NCI-H146 treated with DMSO at 0.1 percent for 48 hours (cell line): ENCODE results near the gene MAP3K20.
A peak's percentile ranks its signal among the peaks of the same experiment; 100 is the strongest.
"Not testable (repeated sequence)": the region's sequence is repeated elsewhere in the genome, so short reads cannot be mapped to it uniquely, and the experiment has no call there.

ENCODE experiments used
- DNase-seq: peaks from one replicate; lab custom pipeline; 2025; ENCODE audit not compliant: unreplicated experiment; lab: John Stamatoyannopoulos, UW

The MAP3K20 gene

DNA sequence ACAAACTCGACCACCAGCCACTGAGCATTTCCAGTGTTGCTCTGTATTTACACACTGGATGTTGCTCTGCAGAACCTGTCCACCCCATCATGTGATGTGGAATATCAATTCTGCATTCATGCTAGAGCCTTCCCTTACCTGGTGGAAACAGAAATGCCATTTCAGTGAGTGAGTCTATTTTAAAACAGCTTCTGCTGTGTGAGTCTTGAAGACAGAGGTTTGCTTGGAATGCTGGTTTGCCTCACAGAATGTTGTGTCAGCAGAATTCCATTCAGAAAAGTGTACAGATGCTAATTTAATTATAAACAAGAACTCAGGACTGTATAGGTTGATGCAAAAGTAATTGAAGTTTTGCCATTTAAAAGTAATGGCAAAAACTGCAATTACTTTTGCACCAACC is 118.3 kb downstream of the MAP3K20 start:
- no peak for DNase-seq

- DNase-seq: no peak
Observed at GRCh38 chr2:173195100-173195499, 119.5 kb downstream of the MAP3K20 start.

- no peak for DNase-seq
Observed at GRCh38 chr2:173196080-173196479, 120.4 kb downstream of the MAP3K20 start.

DNA sequence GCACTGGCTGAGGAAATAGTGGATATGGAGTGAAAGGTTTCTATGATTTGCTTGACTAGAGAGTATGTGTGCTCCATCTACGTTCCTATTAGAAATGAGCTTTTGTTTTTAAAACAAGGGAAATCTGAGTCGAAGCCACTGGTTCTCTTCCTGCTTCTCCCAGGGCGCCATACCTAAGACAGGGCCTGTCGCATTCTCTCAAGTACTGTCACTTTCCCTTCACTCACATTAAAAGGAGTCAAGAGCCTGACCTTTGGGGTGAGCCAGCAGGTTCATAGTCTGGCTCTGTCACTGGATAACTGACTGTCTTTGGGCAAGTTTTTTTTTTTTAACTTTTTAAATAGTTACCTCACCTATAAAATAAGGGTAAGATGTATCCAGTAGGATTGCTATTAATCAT is 121.0 kb downstream of the MAP3K20 start:
- no peak for DNase-seq

DNA sequence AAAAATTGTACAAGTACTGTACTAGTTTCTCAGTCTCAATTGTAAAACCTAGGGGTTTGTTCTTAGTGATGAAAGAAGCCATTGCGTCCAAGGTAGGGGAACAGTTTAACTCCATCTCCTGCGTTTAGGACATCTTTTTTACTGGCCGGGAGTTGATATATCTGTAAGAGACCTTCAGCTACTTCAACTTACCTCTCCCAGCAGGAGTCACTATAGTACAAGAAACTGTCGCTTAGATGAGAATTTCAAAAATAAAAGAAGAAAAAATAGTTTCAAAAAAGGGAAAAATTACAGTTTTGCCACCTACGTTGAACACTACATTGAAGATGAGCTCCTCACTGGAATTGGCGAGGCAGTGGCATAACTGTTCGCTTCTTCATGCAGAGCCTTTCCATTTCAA is 122.7 kb downstream of the MAP3K20 start:
- no peak for DNase-seq

DNA sequence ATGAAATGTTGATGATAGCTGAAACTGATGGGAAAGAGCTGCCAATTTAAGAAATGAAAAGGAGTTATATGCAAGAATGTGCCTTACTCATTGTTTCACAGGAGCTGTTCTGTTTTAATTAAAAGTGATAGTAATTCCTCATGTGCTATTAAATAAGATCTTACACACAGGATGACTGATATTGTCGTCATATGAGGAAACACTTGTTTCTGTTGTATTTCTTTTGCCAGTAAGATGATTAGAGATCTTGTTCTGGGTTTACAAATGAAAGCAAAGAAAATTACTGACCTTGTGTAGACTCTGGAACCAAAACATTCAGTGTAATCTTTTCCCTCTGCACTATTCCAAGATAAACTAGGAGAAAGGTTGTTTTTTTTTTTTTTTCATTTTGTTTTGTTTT is 123.6 kb downstream of the MAP3K20 start:
- no peak for DNase-seq

DNA sequence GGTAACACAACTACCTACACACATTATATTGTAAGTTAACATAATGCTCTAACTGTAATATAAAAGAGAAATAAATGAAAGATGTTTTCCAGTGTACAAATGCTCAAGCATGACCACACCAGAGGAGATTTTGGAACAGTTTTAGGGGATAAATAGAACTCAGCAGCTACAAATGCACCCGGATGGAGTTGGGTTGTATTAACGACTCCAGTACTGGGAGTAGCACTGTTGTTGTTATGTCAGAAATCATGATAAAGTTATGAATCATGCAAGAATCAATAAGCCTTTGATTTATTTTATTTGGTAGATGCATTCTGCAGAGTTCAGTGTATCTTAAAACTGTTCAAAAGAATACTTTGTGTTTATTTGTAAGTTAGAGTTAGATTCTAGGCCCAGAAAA is 126.9 kb downstream of the MAP3K20 start:
- no peak for DNase-seq

- no peak for DNase-seq
Observed at GRCh38 chr2:173204316-173204715, 128.7 kb downstream of the MAP3K20 start.

DNA sequence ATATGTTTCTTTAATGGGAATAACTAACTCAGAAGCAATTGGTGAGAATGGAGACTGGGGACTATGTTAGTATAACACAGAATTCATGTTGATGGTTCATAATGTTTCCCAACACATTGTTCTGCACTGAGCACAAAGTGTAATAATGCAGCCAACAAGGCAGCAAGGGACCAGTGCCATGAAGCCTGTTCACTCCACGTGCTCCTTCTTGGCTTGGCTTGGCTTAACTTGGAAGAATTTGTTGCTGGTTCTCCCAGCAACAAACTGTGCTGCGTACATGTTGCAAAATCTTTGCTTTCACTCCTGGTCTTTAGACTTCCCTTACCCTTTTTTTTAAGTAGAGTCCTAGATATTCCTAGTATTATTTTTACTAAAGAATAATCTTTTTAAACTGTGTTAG is 129.7 kb downstream of the MAP3K20 start:
- no peak for DNase-seq

DNA sequence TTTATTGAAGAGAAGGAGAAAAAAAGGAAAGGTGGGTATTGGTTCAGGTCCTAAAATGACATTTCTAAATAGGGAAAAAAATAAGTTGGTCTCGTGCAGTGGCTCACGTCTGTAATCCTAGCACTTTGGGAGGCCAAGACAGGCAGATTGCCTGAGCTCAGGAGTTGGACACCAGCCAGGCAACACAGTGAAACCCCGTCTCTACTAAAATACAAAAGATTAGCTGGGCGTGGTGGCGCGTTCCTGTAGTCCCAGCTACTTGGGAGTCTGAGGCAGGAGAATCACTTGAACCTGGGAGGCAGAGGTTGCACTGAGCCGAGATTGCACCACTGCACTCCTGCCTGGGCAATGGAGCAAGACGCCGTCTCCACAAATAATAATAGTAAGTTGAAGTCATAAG is 131.5 kb downstream of the MAP3K20 start:
- DNase-seq: not testable (repeated sequence)

- DNase-seq: peak; percentile 37
Observed at GRCh38 chr2:173210270-173211196, 134.9 kb downstream of the MAP3K20 start.

- no peak for DNase-seq
Observed at GRCh38 chr2:173213181-173213580, 137.5 kb downstream of the MAP3K20 start.

DNA sequence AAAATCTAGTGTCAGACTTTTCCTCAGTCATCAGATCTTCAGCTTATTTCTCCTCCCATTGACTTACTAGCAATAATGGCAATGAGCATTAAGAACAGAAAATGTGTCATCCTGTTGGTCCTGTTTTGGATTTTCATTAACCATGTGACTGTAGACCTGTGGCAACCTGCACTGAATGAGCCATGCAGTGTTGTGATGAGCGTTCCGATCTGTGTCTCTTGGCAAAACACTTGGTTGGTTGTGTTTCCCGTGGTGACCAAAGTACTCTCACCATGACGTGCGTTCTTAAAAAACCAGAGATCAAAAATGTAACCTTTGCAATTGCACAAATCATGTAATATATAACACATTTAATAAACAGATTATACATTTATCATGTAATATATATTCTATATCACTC is 138.6 kb downstream of the MAP3K20 start:
- DNase-seq: no peak

- DNase-seq: no peak
Observed at GRCh38 chr2:173215316-173215715, 139.7 kb downstream of the MAP3K20 start.

GRCh38 chr2:173216051-173216450 is 140.4 kb downstream of the MAP3K20 start:
- no peak for DNase-seq

- DNase-seq: no peak
Observed at GRCh38 chr2:173216668-173217067, 141.0 kb downstream of the MAP3K20 start.

DNA sequence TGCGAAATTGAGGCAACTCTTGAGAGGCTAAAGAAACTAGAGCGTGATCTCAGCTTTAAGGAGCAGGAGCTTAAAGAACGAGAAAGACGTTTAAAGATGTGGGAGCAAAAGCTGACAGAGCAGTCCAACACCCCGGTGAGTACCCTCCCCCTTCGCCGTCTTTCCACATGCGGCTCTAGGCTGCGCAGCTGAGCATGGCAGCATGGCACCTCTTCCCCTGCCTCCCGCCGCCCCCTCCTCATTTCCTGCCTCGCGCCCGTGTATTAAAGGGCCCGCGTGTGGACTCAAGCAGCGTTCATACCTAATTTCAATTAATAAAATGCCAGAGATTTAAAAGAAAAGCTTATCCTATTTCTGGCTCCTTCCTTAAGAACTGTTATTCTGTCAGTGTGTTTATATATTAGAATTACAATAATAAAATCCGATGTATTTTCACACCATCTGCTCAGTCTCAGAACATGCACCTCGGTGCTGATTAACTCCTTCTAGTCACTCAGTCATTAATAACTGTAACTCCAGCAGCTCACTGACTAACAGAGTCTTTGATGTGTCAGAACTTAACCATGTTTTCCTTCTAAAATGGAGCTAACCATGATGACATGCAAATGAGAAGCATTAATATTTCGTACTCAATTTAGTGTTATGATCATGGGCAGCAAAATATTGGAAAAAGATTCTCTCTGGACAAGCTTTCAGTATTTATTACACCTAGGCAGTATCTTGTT is 141.6 kb downstream of the MAP3K20 start:
- no peak for DNase-seq

GRCh38 chr2:173218326-173219056 is 142.8 kb downstream of the MAP3K20 start:
- DNase-seq: no peak

DNA sequence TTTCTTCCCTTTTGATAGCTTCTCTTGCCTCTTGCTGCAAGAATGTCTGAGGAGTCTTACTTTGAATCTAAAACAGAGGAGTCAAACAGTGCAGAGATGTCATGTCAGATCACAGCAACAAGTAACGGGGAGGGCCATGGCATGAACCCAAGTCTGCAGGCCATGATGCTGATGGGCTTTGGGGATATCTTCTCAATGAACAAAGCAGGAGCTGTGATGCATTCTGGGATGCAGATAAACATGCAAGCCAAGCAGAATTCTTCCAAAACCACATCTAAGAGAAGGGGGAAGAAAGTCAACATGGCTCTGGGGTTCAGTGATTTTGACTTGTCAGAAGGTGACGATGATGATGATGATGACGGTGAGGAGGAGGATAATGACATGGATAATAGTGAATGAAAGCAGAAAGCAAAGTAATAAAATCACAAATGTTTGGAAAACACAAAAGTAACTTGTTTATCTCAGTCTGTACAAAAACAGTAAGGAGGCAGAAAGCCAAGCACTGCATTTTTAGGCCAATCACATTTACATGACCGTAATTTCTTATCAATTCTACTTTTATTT is 145.6 kb downstream of the MAP3K20 start:
- DNase-seq: no peak

DNA sequence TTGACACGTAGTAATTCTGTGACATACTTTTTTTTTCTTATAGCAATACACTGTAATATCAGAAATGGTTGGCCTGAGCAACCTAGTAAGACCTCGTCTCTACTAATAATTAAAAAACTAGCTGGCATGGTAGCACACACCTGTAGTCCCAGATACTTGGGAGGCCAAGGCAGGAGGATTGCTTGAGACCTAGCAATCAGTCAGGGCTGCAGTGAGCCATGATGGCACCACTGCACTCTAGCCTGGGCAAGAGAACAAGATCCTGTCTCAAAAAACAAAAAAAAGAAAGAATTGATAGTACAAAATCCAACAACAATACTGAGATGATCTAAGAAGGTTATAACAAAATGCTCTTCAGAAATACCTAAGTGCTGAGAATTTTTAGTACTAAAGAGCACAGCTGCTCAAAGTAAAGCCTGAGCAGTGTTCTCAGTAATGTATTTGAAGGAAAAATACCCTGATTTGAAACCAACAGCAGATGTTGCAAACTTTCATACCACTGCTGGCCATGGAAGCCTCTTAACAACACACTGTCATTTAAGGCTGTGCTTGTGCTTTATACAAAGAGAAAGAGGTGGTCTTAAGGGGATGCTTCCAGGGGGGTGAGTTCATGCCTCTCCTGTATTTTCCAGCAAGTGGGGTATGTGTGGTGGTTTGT is 146.4 kb downstream of the MAP3K20 start:
- no peak for DNase-seq

DNA sequence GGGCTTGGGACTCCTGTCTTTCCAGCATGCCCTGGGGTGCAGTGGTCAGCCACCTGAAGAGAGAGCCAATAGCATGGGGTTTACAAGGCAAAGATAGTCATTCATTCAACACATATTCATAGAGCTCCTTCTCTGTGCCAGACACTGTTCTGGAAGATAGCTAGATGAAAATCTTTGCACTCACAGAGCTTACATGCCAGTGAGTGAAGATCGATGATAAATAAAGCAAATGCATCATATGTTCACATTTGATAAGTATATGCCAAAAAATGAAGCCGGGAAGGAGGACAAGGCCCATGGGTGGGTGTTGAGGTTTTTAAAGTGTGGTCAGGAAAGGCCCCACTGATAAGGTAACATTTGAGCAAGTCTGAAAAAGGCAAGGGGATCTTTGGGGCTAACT is 148.2 kb downstream of the MAP3K20 start:
- DNase-seq: no peak
